Stimulated activated CD4-positive, alpha-beta T cell treated with anti-CD3 and anti-CD28 coated beads, Interleukin-1b, Interleukin-23, amount 100 ng/mL, for 48 hours (primary cell): Measurements from ENCODE around the gene ZNF354C.
"Not testable (repeated sequence)": the region's sequence is repeated elsewhere in the genome, so short reads cannot be mapped to it uniquely, and the experiment has no call there.

ENCODE experiments used
- DNase-seq: peaks from one replicate; pipeline ENCODE4 v3.0.0-alpha.2; 2020

ZNF354C gene

DNA sequence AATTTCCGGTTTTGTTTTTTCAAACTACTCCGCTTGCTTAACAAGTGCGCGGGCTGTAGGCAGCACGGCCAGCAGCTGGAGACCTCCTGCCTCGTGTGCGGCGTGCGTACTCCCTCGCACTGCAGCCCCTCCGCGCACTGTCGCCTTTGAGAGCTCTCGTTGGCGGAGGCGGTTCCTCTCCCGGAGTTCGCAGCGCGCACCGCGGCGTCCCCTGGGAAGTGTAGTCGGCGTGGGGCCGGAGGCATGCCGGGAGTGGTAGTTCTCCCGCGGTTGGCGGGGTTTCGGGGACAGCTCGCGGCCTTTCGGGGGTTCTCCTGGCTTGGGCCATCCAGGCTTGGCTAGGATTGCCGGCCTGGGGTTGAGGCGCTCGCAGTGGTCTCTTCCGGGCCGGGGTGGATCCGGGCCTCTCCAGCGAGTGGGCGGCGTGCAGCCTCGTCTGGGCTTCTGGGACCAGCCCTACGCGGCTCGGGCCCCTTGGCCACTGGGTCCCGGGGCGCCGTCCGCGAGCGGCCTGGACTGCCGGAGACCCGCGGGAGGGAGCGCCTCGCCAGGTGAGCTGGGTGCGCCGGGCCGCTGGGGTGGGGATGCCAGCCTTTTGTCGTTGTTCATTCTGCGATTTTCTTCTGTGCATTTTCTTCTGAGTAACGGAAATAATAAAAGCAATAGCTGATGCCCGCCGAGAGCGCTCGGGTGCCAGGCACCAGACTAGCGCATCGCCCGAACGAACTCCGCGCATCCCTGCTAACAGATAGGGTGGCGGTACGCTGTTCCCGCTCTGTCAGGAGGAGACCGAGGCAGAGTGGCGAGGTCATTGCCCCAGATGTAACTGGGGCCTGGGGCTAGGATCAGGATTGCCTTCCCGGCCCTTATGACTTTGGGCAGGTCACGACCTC is at the start of gene ZNF354C:
ZNF354C (plus strand) TSS at position 258 of the 893 bp plus-strand sequence. CDS start 1,696 bp downstream, outside the sequence.
- peak; percentile 89 for DNase-seq

DNA sequence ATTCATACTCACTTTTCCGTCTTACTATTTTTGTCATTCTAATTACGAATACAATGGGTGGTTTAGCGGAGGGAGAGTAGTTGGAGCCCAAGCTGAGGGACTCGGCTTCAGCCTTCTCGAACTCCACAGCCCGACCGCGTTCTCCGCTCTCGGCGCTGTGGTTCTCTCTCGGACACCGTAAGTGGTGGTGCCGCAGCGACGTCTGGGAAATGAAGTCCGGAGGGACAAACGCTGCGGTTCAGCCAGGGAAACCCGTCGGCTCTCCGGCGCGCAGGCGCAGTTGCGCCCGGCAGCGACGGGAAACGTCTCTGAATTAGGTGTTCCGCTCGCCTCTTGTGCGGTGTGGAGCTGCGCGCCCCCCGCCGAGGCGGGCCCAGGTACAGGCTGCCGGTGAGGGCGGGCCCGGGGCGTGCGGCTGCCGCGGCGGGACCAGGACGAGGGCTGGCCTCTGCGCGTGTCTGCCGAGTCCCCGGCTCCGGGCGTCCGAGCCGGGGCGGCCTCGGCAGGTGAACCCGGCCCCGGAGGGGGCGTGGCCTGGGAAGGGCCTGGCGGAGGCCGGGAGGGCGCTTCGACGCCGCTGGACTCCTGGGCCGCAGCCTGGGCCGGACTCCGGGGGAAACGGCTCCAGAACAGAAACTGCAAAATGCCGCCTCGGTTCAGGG is 36.5 kb upstream of the ZNF354C start, which contains the start of gene ZNF879:
ZNF879 (plus strand) TSS at position 277 of the 662 bp plus-strand sequence. CDS start 1,201 bp downstream, outside the sequence.
- DNase-seq: peak; percentile 93

DNA sequence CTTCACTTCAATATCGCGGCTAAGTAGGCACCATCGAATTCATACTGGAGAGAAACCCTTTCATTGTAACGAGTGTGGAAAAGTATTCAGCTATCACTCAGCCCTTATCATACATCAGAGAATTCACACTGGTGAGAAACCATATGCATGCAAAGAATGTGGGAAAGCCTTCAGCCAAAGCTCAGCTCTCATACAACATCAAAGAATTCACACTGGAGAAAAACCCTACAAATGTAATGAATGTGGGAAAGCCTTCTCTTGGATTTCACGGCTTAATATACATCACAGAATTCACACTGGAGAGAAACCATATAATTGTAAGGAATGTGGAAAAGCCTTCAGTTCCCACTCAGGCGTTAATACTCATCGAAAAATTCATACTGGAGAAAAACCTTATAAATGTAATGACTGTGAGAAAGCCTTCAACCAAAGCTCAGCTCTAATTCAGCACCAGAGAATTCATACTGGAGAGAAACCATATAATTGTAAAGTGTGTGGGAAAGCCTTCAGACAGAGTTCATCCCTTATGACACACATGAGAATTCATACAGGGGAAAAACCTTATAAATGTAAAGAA is 27.1 kb upstream of the ZNF354C start:
- no peak for DNase-seq

DNA sequence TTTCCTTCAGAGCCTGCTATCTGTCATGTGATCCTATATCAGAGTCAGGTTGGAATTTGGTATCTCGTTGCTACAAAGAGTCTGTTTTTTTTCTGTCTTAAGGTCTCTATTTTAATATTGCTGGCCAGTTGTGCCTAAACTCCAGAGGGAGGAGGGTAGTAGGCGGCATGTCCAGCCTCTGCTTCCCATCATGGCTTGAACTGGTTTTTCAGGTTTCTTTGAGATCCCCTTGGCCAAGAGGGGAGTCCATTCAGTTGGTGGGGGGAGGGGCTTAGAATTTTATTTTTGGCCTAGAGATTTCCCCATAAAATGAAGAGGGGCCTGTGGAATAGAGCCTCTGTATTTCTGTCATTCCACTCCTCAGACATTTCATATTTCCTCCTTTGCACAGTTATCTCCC is 15.4 kb upstream of the ZNF354C start:
- DNase-seq: no peak

DNA sequence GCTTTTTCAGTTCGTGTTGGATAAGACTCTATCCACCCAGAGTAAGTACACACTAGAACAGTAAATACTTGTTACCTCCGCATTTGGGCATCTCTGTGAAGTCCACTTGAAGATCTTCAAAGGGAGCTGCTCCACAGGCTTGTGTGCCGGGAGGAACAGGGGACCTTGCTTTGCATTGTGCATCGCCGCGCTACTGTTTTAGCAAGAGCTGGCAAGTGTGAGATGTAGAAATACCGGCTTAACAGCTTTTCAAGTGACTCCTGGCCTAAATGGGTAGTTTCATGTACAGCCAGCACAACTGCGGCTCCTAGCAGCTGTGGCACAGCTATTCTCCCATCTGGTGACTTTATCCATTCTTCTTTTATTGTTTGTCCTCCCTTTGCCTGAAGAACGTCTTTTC is 8.4 kb upstream of the ZNF354C start:
- DNase-seq: no peak

DNA sequence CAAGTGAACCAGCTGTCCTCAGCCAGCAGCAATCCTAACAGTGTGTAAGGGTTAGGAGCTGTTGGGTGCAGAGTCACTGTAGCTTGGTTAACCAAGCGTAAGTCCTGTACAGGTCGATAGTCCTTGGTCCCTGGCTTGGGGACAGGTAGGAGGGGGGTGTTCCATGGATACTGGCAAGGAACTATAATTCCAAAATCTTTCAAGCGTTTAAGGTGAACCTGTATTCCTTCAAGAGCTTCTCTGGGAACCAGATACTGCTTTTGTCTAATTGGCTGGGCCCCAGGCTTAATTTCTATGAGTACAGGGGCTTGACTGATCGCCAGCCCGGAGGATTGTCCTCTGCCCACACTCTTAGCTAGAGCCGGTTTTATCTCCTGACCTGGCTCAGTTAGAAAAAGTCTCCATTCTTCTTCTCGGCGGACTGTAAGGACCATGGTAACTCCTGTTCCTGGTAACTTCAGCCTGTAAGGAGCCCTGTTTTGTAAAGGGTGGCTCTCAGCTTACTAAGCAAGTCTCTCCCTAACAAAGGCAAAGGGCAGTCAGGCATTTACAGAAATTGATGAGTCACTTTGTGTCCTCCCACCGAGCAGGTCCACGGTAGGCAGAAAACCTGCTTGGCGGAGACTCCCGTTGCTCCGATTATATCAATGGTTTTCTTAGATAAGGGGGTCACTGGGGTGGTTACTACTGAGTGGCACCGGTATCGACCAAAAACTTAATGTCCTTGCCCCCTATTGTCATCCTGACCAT is 6.0 kb upstream of the ZNF354C start:
- DNase-seq: no peak

DNA sequence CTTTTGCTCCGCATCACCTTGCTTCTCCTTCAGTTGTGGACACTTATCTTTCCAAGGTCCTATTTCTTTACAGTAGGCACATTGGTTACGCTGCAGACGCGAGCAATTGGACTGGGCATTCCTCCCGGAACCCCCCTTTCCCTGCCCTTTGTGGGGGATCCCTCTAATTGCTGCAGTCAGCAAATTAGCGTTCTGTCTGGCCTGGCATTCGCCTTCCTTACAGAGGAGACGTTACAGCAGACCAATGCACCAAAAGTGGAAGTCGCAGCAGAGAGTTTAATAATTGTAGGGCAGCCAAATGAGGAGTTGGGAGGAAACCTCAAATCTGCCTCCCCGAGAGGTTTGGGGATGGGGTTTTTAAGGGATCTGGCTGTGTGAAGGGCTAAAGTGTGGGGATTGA is 5.3 kb upstream of the ZNF354C start:
- no peak for DNase-seq

DNA sequence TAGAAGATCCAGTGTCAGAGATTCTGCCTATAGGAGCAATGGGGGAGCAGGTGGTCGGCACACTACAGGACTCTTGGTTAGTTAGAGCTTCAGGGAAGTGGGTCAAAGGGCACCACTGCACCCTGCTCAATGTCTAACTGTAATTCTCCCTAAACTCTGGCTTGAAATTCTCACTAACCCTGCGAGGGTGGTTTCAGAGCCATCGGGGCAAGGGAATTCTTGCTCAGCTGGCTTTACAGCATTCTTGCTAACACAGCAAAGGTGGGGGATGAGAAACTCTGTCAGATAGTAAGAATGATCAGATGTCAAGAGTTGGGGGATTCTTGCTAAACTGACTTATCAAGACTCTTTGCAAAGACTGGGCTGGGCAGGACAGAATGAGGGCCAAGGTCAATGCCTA is 4.7 kb upstream of the ZNF354C start:
- DNase-seq: no peak

DNA sequence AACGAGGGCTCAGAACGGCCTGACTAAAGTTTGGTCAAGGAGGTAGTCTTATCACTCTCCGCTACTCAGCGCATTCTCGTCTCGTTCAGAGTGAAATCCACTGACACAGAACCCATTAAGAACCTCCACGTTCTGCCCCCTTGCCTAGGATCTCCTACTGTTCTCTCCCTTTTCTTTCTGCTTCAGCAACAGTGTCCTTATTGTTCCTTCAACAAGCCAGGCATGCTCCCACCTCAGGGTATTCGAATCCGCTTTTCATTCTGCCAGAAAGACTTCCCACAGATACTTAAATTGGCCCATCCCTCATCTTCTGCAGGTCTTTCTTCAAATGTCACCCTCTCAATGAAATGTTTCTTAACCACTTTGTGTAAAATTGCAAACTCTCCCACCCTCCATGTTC is 4.3 kb upstream of the ZNF354C start:
- no peak for DNase-seq

DNA sequence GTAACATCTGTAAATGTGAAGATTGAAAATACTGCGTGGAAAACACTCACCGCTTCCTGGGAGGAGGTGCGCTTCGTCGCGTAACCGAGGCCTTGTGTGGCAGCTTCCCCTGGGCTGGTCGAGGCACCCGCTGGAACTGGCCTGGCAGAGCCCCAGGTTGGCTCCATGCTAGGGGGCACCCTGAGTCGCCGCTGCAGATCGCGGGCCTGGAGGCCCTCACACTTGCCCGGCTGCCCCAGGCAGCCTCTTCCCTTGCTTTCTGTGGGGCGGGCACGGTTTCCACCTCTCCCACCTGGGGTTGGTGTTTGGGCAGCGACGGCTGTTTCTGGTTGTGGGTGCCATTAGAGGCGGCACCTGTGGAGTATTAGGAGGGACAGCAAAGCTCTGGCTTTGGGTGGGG is 852 bp downstream of the ZNF354C start:
- no peak for DNase-seq

DNA sequence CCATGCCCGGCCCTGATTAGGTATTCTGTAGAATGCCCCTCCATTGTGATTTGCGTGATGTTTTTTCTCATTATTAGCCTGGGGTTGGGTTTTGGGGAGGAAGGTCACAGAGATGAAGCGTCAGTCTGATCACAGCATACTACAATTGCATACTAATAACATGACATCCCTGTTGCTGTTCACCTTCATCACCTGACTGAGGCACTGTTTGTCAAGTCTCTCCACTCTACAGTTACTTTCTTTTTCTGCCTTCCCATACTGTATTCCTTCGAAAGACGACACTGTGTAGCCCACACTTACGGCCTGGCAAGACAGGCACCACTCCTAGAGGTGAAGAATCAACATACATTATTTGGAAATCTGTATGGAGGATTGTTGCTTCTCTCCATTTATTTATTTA is 5.5 kb downstream of the ZNF354C start:
- DNase-seq: no peak

DNA sequence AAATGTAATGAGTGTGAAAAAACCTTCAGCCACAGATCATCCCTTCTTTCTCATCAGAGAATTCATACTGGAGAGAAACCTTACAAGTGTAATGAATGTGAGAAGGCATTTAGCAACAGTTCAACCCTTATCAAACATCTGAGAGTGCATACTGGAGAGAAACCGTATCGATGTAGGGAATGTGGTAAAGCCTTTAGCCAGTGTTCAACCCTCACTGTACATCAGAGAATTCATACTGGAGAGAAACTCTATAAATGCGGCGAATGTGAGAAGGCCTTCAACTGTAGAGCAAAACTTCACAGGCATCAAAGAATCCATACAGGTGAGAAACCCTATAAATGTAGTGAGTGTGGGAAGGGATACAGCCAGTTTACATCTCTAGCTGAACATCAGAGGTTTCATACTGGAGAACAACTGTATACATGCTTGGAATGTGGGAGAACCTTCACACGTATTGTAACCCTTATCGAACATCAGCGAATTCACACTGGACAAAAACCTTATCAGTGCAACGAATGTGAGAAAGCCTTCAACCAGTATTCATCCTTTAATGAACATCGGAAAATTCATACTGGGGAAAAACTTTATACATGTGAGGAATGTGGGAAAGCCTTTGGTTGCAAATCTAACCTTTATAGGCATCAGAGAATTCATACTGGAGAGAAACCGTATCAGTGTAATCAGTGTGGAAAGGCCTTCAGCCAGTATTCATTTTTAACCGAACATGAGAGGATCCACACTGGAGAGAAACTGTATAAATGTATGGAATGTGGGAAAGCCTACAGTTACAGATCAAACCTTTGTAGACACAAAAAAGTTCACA is 19.2 kb downstream of the ZNF354C start:
- DNase-seq: no peak

DNA sequence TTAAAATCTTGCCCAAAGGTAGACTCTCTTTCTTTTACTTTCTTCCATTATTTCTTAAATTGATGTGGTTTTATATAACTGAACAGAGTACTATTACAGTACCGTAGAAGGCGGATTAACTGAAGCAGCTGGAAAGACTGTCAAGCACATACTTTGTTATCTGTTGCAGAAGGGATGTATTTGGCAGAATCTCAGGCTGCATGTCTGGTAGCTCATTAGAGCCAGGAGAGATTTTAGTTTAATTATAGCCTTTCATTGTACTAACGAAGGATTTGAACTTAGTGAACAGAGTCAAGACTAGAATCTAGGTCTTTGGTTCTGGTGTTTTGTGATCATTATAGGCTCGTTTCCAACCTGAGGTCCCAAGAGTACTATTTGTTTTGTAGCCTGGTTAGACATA is 20.6 kb downstream of the ZNF354C start:
- DNase-seq: no peak

DNA sequence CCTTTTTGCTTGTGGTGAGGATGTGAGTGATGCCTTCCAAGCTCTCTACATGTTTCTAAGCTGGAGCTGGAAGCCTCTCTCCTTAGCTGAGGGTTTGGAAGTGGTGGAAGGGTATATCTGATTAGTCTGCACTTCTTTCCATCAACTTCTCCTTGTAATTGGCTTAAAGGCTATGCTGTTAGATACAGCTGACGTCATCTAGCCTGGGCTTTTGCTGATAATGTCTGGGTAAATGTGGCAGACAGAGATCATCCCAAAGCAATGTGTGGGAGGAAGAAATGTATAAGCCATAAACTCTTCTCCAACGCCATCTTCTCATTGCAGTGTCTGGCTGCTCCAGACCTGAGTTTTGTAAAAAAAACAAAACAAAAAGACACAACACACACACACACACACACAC is 29.3 kb downstream of the ZNF354C start:
- no peak for DNase-seq

DNA sequence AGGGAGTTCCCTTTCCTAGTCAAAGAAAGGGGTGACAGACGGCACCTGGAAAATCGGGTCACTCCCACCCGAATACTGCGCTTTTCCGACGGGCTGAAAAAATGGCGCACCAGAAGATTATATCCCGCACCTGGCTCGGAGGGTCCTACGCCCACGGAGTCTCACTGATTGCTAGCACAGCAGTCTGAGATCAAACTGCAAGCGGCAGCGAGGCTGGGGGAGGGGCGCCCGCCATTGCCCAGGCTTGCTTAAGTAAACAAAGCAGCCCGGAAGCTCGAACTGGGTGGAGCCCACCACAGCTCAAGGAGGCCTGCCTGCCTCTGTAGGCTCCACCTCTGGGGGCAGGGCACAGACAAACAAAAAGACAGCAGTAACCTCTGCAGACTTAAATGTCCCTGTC is 41.1 kb downstream of the ZNF354C start:
- not testable (repeated sequence) for DNase-seq

DNA sequence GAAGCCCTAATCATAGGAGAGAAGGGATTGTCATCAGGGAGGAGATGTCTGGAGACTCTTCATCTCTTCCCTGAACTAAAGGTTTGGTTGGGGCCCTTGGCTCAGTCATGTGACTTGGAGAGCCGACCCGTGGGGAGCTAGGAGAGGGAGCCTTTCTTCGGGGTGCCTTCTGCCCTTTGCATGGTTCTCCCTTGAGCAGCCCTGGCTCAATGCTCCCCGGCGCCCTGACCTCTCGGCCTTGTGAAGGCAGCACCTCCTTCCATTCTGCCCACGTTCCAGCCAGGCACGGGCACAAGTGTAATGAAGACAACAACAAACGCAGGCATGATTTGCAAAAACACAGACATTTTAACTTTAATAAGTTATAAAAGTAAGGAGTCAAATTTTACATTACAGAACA is 50.4 kb downstream of the ZNF354C start:
- no peak for DNase-seq

DNA sequence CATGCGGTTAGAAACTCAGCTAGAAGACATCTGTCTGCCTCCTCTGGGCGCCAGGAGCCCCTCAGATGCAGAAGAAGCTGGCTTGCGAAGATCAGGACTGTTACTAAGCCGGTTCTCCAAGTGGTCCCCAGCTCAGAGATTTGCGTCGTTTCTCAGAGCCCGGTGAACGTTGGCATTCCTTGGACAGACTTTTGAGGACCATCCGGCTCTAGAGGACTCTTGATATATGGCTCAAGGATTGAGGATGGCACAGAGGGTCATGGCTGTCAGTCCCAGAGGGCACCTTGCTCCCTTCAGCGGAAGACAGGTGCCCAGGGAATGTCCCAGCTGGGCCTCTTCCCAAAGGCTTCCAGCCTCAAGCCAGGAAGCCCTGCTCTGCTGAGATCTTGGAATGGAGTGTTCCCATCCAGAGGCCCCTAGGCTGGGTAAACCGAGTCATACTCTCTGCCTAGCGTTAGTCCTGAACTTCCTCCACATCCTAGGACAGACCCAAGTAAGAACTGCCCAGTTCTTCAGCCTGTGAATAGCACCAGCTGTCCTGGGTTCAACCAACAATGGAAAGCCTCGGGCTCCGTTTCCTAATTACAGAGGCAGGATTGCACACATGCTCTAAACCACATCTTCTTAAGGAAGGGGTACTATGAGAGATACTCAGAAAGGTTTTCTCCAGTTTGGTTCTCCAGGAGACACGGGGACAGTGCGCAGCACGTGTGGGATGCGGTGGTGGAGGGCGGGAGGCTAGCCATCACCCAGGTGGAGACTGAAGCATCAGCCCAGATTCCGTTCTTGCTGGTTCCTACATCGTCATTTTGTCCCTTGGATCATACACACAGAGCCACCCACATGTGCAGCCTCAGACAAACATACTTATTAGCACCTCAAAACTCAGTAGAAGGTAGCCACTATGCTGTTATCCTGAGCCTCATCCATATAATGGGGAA is 51.4 kb downstream of the ZNF354C start:
- no peak for DNase-seq

DNA sequence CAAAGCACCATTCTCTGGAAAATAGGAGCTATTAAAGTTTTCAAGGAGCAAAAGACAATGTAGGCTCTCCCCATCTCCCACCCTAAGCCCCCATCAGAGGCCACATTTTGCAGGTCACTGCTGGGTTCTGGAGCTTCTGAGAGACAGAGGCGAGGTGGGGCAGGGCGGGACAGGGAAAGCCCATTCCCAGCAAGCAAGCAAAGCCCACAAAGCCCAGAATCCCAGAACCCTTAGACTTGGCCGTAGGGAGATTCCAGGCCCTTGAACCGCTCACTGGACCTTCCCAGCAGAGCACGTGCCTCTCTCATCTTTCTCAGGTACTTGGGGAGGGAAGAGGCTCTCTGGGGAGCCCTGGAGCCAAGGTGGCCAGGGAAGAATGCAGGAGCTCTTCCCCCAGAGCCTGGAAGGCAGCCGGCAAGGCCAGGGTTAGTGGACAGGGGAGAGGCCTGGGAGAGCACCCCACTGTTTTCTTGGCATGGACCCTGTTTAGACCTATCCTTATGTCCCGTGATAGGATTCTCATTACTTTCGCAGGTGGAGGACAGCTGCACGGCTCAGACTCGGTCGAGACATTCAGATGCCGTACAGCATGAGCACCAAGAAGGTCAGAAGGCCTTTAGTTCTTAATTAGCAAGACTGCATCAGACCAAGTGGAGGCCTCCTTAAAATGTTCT is 52.4 kb downstream of the ZNF354C start:
- DNase-seq: no peak

DNA sequence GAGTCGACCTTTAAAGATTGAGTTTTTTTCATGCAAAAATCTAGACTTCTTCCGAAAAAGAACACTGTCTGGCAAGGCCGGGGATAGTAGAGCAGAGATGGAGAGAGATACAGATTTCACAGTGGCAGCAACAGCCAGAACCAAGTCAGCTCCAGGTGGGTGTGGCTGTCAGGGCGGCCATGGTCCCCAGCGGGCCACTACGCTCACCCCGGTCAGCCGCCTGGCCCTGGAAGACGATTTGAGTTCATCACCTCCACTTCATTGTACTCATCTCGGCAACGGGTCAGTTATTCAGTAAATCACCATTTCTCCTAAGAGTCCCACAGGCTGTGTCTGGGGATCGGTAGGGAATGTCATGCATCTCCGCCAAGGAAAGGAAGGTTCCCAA is 53.0 kb downstream of the ZNF354C start:
- no peak for DNase-seq

DNA sequence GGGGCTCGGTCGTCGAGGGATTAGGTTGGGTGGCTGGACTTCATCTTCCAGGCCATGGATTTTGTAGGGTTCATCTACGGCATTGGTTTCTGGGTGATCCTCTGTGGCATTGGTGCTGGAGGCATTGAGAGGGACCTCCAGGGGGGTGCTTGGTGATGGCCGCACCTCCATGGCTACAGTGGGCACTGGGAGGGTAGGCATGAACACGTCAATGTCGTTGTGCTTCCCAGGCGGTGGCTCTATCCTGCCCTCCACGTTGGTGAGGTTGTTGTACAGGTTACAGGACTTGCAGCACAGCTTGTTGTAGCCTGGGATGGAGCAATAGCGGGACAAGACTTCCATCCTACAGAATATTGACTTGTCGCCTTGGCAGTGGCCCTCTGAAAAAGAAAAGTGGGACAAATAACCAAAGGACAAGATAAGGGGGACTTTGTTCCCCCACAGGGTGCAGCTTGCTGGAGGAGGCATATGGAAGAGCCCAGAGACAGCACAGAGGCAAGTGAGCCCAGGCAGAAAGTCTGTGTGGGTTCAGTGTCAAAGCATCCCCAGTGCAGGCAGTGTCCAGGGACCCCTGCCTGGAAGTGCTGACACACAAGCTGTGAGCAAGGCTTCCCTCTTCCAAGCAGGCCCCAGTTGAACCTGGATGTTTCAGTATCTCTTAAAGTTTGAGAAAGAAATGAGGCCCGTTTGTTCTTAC is 53.9 kb downstream of the ZNF354C start:
- DNase-seq: no peak
